ENCODE data around the gene BOC.

BOC gene

GRCh38 chr3:113250566-113250965, 39.2 kb downstream of the BOC start:
- no peak for DNase-seq

GRCh38 chr3:113251817-113252216, 40.5 kb downstream of the BOC start:
- no peak for DNase-seq

- no peak for DNase-seq
Observed at GRCh38 chr3:113252553-113252952, 41.2 kb downstream of the BOC start.

- DNase-seq, result no peak
Observed at GRCh38 chr3:113253702-113254101, 42.3 kb downstream of the BOC start.

- no peak for DNase-seq
Observed at GRCh38 chr3:113254171-113254947, 43.0 kb downstream of the BOC start.

GRCh38 chr3:113255100-113255853, 43.9 kb downstream of the BOC start:
- no peak for DNase-seq

GRCh38 chr3:113255854-113256615, 44.7 kb downstream of the BOC start:
- DNase-seq, result no peak

- DNase-seq, result no peak
Observed at GRCh38 chr3:113258361-113258760, 47.0 kb downstream of the BOC start.

- DNase-seq, result no peak
Observed at GRCh38 chr3:113259196-113259595, 47.8 kb downstream of the BOC start.

GRCh38 chr3:113261063-113261625, 49.8 kb downstream of the BOC start:
- no peak for DNase-seq

- no peak for DNase-seq
Observed at GRCh38 chr3:113261626-113262303, 50.4 kb downstream of the BOC start.

GRCh38 chr3:113262304-113262665, 50.9 kb downstream of the BOC start:
- no peak for DNase-seq

GRCh38 chr3:113263020-113263419, 51.7 kb downstream of the BOC start:
- DNase-seq, result no peak

GRCh38 chr3:113263778-113264177, 52.4 kb downstream of the BOC start:
- no peak for DNase-seq

GRCh38 chr3:113264283-113265131, 53.1 kb downstream of the BOC start:
- no peak for DNase-seq

- DNase-seq, result no peak
Observed at GRCh38 chr3:113265231-113265630, 53.9 kb downstream of the BOC start.

- DNase-seq, result no peak
Observed at GRCh38 chr3:113266738-113267137, 55.4 kb downstream of the BOC start.

GRCh38 chr3:113268311-113268710, 57.0 kb downstream of the BOC start:
- no peak for DNase-seq

GRCh38 chr3:113268942-113269341, 57.6 kb downstream of the BOC start:
- no peak for DNase-seq

GRCh38 chr3:113269661-113270060, 58.3 kb downstream of the BOC start:
- DNase-seq, result no peak

- DNase-seq, result no peak
Observed at GRCh38 chr3:113270068-113270467, 58.7 kb downstream of the BOC start.

GRCh38 chr3:113270786-113271185, 59.4 kb downstream of the BOC start:
- DNase-seq, result no peak
